Panc1 (cell line): Measurements from ENCODE around the gene TANGO6.

ENCODE experiments used
- TCF7L2 ChIP-seq: IDR thresholded peaks from 2 replicates; pipeline ENCODE4 v1.6.1; 2011; ENCODE audit warnings: mild to moderate bottlenecking, low read depth, low read length, inconsistent platforms
- TF ChIP-seq, protein P1 (sequence below): fragments of 450-650 bp; IDR thresholded peaks from 2 replicates; pipeline ENCODE4 v1.5.1; 2017; ENCODE audit warnings: mild to moderate bottlenecking

DNA sequence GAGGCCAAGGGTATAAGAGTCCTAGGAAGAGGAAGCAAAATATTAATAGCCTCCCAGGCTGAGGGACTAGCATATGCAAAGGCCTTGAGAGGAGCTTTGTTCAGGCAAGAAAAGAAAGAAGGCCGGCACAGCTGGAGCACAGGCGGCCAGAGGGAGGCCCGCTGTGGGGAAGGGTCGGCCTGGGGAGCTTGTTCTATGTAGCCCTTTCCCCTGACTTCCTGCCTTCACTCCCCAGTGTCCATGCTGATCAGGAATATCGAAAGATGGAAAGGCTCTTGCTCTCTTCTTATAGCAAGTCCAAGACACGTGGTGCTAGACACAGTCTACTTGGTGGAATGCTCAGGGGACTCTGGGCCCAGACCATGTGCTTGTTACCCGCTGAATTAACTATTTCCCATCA is 234.7 kb downstream of the TANGO6 start:
- TF ChIP-seq, protein P1, sequence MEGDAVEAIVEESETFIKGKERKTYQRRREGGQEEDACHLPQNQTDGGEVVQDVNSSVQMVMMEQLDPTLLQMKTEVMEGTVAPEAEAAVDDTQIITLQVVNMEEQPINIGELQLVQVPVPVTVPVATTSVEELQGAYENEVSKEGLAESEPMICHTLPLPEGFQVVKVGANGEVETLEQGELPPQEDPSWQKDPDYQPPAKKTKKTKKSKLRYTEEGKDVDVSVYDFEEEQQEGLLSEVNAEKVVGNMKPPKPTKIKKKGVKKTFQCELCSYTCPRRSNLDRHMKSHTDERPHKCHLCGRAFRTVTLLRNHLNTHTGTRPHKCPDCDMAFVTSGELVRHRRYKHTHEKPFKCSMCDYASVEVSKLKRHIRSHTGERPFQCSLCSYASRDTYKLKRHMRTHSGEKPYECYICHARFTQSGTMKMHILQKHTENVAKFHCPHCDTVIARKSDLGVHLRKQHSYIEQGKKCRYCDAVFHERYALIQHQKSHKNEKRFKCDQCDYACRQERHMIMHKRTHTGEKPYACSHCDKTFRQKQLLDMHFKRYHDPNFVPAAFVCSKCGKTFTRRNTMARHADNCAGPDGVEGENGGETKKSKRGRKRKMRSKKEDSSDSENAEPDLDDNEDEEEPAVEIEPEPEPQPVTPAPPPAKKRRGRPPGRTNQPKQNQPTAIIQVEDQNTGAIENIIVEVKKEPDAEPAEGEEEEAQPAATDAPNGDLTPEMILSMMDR = no peak
- no peak for TF ChIP-seq TCF7L2
